ENCODE results near the gene PEDS1. TPM values are rescaled to one million over a fixed set of nuclear protein-coding genes. Genes with fewer than 3 reads are reported as not detected.
A peak's percentile ranks its signal among the peaks of the same experiment; 100 is the strongest.

The PEDS1 gene
- total and polyA plus RNA-seq, 11 donors: 13.7 to 37.4 (median 28.4) TPM

- peaks cover 0 to 8% (median 0%) of the 10 kb centered on the region in 12 donors for H3K9me3 ChIP-seq
- peak overlapping the region in 7 of 12 donors; percentile 13 to 95 (median 92) for H3K27ac ChIP-seq
- no peak for DNase-seq
- intact Hi-C loops (cut with DNase I): loop anchor here in 4 of 10 donors (2.0 to 5.0 kb wide), 3 partner anchors 48 to 188 kb away; partner anchors contain the start of gene SNAI1 (in 3 of the 4)
- WGBS, 4 donors: 94 to 95% (median 95%) methylated on average over 14 of the region's 14 CpGs
- peaks cover 0 to 44% (median 25%) of the 10 kb centered on the region in 12 donors for H3K4me1 ChIP-seq
- no peaks in the 10 kb centered on the region for H3K36me3 ChIP-seq
- no peak overlapping the region for H3K4me3 ChIP-seq
- ATAC-seq: no peak
- H3K27me3 ChIP-seq: no peaks in the 10 kb centered on the region
- TF ChIP-seq CTCF (IDR thresholded peaks at IDR 0.05): no peak
- TF ChIP-seq POLR2A (IDR thresholded peaks at IDR 0.05): no peak
Observed at GRCh38 chr20:50170549-50171220, 17.2 kb upstream of the PEDS1 start.

DNA sequence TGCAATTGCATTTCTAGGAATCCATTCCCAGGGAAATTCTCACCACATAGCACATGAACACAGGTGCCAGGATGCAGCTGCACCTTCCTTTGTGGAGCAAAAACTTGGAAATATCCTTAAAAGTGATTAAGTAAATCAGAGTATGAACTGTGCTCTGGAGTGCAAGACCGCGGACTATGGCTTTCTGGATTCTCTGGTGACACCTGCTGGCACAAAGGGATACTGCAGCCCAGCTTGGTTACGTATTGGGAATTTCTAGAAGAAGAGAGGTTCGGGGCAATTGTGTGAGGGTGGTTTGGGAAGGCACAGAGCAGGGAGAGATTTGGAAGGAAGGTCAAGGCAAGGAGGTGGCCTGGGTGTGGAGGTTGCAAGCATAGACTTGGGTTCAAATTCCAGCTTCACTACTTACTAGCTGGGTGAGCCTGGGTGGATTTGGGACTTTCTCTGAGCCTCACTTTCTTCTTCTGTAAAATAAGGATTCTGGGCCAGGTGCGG lies 15.9 kb upstream of the PEDS1 start:
- DNase-seq: peak; percentile 71 to 79 (median 75)
- H3K9me3 ChIP-seq: peaks cover 0 to 8% (median 0%) of the 10 kb centered on the region in 12 donors
- no peak overlapping the region for H3K27ac ChIP-seq
- intact Hi-C loops (cut with DNase I): loop anchor here in 8 of 10 donors (1.0 to 5.0 kb wide), 6 partner anchors 47 to 191 kb away; partner anchors contain the start of gene SNAI1 (in 3 of the 8)
- WGBS, 4 donors: 23 to 26% (median 24%) methylated on average over 5 of the region's 5 CpGs
- no peak overlapping the region for H3K4me3 ChIP-seq
- no peaks in the 10 kb centered on the region for H3K36me3 ChIP-seq
- TF ChIP-seq POLR2A (IDR thresholded peaks at IDR 0.05) (no peak), CTCF (IDR thresholded peaks at IDR 0.05) (peak; percentile 87 to 96 (median 94))
- peak in 1 of 4 donors; percentile 8 for ATAC-seq
- H3K4me1 ChIP-seq: peaks cover 0 to 47% (median 28%) of the 10 kb centered on the region in 12 donors
- H3K27me3 ChIP-seq: no peaks in the 10 kb centered on the region

DNA sequence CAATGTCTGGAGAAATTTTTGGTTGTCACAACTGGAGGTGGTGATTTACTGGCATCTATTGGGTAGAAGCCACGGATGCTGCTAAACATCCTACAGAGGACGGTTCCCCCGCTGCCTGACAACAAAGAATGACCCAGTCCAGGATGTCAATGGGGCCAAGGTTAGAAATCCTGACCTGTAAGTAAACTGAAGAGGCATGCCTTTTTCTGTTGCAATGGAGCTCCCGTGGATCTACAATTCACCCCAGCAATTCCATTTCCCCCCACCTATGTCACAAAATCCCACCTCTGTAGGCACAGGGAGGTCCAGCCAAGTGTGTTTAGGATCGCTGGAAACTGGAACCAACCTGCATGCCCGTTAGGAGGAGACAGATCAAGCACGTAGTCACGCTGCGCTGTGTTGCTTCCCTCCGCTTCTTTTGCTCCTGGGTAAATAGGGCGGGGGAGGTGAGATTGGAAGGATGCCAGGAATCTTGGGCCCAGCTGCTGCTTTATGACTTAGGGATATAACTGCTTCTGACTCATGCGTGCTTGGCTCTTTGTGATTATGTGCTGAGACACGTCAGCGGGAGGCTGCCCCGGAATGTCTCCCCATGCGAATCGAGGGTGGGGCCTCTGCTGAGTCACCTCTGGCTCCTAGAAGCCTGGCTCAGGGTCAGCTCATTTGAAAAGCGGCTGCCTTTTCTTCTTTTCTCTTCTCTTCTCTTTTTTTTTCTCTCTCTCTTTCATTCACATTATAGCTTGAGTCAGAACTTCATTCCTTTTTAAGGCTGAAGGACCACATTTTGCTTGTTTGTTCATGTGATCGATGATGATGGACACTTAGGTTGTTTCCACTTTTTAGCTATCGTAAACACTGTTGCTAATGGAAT lies 12.4 kb upstream of the PEDS1 start:
- Histone ChIP-seq H3K36me3 (no peaks in the 10 kb centered on the region), H3K4me1 (peaks cover 0 to 39% (median 17%) of the 10 kb centered on the region in 12 donors), H3K4me3 (peak overlapping the region in 11 of 12 donors; percentile 0 to 45 (median 34)), H3K27ac (peak overlapping the region; percentile 74 to 92 (median 89)), H3K27me3 (no peaks in the 10 kb centered on the region), H3K9me3 (peaks cover 0 to 8% (median 0%) of the 10 kb centered on the region in 12 donors)
- intact Hi-C loops (cut with DNase I): loop anchor here in 4 of 10 donors (1.0 to 5.0 kb wide), 4 partner anchors 13 to 184 kb away; partner anchors contain the start of genes SNAI1 (in 3 of the 4) and PEDS1 (in 1 of the 4)
- ATAC-seq (peak; percentile 97 to 99 (median 98)), DNase-seq (peak; percentile 95 to 99 (median 97))
- TF ChIP-seq CTCF (IDR thresholded peaks at IDR 0.05): peak in 1 of 12 donors; percentile 18
- peak in 1 of 2 donors; percentile 50 for TF ChIP-seq POLR2A (IDR thresholded peaks at IDR 0.05)
- WGBS, 4 donors: 4 to 7% (median 6%) methylated on average over 20 of the region's 20 CpGs
